Mucosa of descending colon (tissue), 3 donors: ENCODE data around the gene OR2W3. TPM values are rescaled to one million over a fixed set of nuclear protein-coding genes. Genes with fewer than 3 reads are reported as not detected.

Experiments
- ATAC-seq: fragments of 200-7000 bp; cut with Tn5 transposase; one replicate; pipeline ENCODE4 v1.9.1; 2020; ENCODE audit warnings: mild to moderate bottlenecking, moderate library complexity
- DNase-seq, 3 donors: peaks; one replicate each; pipeline ENCODE4 v3.0.0-alpha.2; 2020
- H3K36me3 ChIP-seq: fragments of 200-600 bp; one replicate; pipeline ENCODE4 v1.8.0; 2021; ENCODE audit warnings: low read depth, mild to moderate bottlenecking
- H3K4me1 ChIP-seq: fragments of 200-600 bp; one replicate; pipeline ENCODE4 v1.8.0; 2021; ENCODE audit warnings: low read depth, mild to moderate bottlenecking
- H3K4me3 ChIP-seq: fragments of 200-600 bp; one replicate; pipeline ENCODE4 v1.8.0; 2021; ENCODE audit warnings: mild to moderate bottlenecking
- H3K9me3 ChIP-seq: fragments of 200-600 bp; one replicate; pipeline ENCODE4 v1.8.0; 2021; ENCODE audit warnings: mild to moderate bottlenecking
- intact Hi-C, 2 donors: fragments of 100-400 bp; cut with DNase I in 1 of 2; cut with micrococcal nuclease in 1 of 2; formaldehyde crosslinking; loops; one replicate each; pipeline versions ENCODE4 v1.11.0 to v1.11.1; 2022; cut with DNase I, micrococcal nuclease
- total RNA-seq, 3 donors: library from RNA; stranded (reverse); fragmentation: NEBNext Ultra II Directional in 2 of 3; extraction: Animal tissue kit (Norgen Biotek cat#: 25700) in 2 of 3; gene quantifications; one replicate each; pipeline versions ENCODE4 v1.2.1 to v1.2.4, GENCODE V29; 2021 to 2023
- TF ChIP-seq, protein P1 (sequence below): fragments of 200-600 bp; IDR thresholded peaks from one replicate; pipeline ENCODE4 v1.8.0; 2022; ENCODE audit warnings: antibody characterized with exemption, mild to moderate bottlenecking
- donor health status: DM: no; HTN: no; CAD: no; lungs with moderate emphysema.
- donor health status: DM: no; HTN: no; CAD: no.
- donor health status: DM: no; HTN: yes; CAD: no.

Gene OR2W3
- total RNA-seq, 3 donors from 2014 or later, result 0.52 to 1.2 (median 0.53) TPM

DNA sequence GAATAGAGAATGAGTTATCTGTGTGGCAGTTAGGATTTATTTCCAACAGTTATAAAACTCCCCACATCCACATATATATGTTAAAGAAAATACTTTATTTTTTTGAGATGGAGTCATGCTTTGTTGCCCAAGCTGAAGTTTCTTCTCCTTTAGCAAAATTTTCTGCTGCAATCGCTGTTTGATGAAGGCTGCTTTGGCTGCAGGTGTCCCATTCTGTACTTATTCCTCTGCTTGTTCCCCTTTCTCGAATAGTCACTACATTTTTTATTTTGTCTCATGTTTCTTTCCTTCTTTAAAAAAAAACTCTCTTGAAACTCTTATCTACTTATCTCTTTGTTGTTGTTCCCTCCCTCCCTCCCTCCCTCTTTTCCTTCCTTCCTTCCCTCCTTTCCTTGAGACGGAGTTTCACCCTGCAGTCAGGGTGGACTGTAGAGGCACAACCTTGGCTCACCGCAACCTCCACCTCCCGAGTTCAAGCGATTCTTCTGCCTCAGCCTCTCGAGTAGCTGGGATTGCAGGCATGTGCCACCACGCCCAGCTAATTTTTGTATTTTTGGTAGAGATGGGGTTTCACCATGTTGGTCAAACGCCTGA, 10.6 kb downstream of the OR2W3 start:
- H3K4me3 ChIP-seq, result no peak overlapping the region
- ATAC-seq, result no peak

DNA sequence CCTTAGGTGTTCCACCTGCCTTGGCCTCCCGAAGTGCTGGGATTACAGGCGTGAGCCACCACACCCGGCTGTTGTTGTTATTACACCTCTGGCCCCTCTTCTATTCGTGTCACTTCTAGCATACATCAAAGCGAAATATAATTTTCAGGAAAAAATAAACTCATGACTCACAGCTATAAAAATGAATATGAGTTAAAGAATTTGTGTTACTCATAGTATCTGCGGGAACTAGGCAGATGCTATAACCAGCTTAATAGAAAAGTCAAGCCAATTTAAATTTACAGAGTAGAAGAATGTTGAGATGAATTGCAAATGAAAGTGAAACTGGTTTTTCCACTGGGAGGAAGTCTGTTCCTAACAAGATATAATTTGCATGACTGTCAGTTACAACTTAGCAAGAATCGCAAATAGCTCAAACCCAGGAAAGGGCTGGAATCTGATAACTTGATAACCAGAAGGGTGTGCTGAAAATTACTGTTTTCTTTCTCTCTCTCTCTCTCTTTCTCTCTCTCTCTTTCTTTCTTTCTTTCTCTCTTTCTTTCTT, 11.2 kb downstream of the OR2W3 start:
- H3K36me3 ChIP-seq, result no peaks in the 10 kb centered on the region
- TF ChIP-seq, protein P1, sequence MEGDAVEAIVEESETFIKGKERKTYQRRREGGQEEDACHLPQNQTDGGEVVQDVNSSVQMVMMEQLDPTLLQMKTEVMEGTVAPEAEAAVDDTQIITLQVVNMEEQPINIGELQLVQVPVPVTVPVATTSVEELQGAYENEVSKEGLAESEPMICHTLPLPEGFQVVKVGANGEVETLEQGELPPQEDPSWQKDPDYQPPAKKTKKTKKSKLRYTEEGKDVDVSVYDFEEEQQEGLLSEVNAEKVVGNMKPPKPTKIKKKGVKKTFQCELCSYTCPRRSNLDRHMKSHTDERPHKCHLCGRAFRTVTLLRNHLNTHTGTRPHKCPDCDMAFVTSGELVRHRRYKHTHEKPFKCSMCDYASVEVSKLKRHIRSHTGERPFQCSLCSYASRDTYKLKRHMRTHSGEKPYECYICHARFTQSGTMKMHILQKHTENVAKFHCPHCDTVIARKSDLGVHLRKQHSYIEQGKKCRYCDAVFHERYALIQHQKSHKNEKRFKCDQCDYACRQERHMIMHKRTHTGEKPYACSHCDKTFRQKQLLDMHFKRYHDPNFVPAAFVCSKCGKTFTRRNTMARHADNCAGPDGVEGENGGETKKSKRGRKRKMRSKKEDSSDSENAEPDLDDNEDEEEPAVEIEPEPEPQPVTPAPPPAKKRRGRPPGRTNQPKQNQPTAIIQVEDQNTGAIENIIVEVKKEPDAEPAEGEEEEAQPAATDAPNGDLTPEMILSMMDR, result no peak
- intact Hi-C loops, result loop anchor here in 1 of 2 donors (10.0 kb wide), 1 partner anchor 72 kb away; no protein-coding TSS in a partner anchor
- ATAC-seq (peak; percentile 85), DNase-seq (no peak)
- H3K4me3 ChIP-seq, result no peak overlapping the region
- H3K9me3 ChIP-seq, result peaks cover 2% of the 10 kb centered on the region
- no peaks in the 10 kb centered on the region for H3K4me1 ChIP-seq

More for the DNA sequence above, 10.6 kb downstream of the OR2W3 start:
- intact Hi-C loops, result loop anchor here in 1 of 2 donors (10.0 kb wide), 1 partner anchor 71 kb away; no protein-coding TSS in a partner anchor
- Histone ChIP-seq H3K9me3 (peaks cover 2% of the 10 kb centered on the region), H3K36me3 (no peaks in the 10 kb centered on the region), H3K4me1 (no peaks in the 10 kb centered on the region)
- TF ChIP-seq, protein P1, result no peak
- DNase-seq, result no peak

DNA sequence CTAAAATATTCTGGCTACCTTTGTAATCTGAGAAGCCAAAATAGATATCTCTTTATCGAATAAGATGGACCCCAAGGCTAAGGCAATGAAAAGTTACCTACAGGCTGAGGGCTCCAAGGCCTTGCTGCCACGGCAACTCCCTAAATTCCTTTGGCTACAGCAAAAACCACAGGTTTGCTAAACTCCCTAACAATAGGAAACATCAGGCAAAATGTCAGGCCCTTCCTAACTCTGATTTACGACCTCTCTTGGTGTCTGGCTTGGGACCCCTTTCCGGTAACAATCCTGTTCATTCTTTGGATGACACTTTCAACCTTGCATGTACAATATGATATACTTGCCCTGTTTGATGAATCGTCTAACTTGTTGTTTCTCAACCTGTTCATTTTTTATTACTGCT, 13.4 kb downstream of the OR2W3 start:
- TF ChIP-seq, protein P1, result no peak
- peaks cover 2% of the 10 kb centered on the region for H3K9me3 ChIP-seq
- no peak overlapping the region for H3K4me3 ChIP-seq
- no peaks in the 10 kb centered on the region for H3K36me3 ChIP-seq
- DNase-seq (no peak), ATAC-seq (no peak)
- no peaks in the 10 kb centered on the region for H3K4me1 ChIP-seq
- intact Hi-C loops, result loop anchor here in 1 of 2 donors (10.0 kb wide), 1 partner anchor 74 kb away; no protein-coding TSS in a partner anchor

DNA sequence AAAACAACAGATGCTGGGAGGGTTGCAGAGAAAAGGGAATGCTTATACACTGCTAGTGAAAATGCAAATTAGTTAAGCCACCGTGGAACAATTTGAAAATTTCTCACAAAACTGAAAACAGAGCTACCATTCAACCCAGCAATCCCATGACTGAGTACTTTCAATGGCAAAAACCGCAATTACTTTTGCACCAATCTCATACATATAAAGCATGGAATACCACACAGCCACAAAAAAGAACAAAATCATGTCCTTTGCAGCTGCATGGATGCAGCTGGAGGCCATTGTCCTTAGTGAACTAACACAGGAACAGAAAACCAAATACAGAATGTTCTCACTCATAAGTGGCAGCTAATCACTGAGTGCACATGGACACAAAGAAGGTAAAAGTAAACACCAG, 18.4 kb downstream of the OR2W3 start:
- intact Hi-C loops, result no loop called here
- no peak for DNase-seq
- H3K4me3 ChIP-seq, result no peak overlapping the region
- H3K4me1 ChIP-seq, result no peaks in the 10 kb centered on the region
- no peaks in the 10 kb centered on the region for H3K9me3 ChIP-seq
- no peaks in the 10 kb centered on the region for H3K36me3 ChIP-seq
- TF ChIP-seq, protein P1, result no peak
- no peak for ATAC-seq

DNA sequence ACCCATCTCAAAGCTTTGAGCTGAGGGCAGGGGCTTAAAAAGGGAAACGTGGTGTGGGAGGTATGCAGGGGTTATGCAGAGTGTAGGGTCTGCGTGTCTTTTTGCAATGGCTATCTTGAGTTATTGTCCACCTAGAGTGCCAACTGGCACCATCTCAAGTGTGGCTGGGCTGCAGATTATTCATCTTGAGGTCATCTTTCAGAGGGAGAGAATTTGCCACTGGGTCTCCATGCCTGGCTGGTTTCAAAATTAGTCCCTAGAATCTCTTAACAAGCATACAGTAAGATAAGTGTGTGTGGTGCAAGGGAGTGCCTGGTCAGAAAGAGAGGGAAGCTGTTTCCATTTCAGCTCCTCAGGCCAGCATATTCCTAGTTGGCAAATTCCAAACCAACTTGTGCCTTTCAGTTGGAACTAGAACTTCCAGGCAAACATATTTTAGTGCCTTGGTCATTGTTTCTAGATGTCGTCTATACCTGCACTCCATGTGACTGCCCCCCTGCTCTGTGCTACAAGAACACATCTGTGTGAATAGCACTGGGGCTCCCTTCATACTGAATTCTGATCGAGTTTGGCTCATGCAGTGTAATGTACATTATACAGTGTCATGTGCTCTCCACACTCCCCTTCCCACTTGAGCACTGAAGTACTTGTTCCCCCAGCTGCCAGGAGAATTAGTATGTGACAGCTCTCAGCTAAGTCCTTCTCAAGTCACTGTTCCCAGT, 19.7 kb downstream of the OR2W3 start:
- no peaks in the 10 kb centered on the region for H3K36me3 ChIP-seq
- intact Hi-C loops, result no loop called here
- no peak for ATAC-seq

More for the DNA sequence above, 19.7 kb downstream of the OR2W3 start:
- no peaks in the 10 kb centered on the region for H3K4me1 ChIP-seq
- no peak overlapping the region for H3K4me3 ChIP-seq
- DNase-seq, result no peak
- TF ChIP-seq, protein P1, result no peak
- no peaks in the 10 kb centered on the region for H3K9me3 ChIP-seq
